HEK293T (cell line): Measurements from ENCODE around the gene GMCL2.

Source experiments
- ELF4 ChIP-seq: fragments of 450-650 bp; IDR thresholded peaks from 2 replicates; pipeline ENCODE4 v1.6.1; 2017; ENCODE audit warnings: antibody characterized with exemption
- SP1 ChIP-seq: fragments of 450-650 bp; IDR thresholded peaks from 2 replicates; pipeline ENCODE4 v1.6.1; 2017

GRCh38 chr5:178170455-178170854, 16.7 kb downstream of the GMCL2 start:
- TF ChIP-seq SP1 (no peak), ELF4 (no peak)
